Astrocyte of the spinal cord (primary cell): Measurements from ENCODE around the gene PIEZO2.

Source experiments
- DNase-seq: peaks from one replicate; pipeline ENCODE4 v3.0.0; 2011; ENCODE audit warnings: low read depth, low spot score
- H3K4me3 ChIP-seq: 2 replicates; pipeline ENCODE4 v1.5.1; 2011; ENCODE audit warnings: low read depth, mild to moderate bottlenecking, low read length, moderate library complexity
- CTCF ChIP-seq: IDR thresholded peaks from 2 replicates; pipeline ENCODE4 v1.5.1; 2012; ENCODE audit warnings: low read depth, mild to moderate bottlenecking, low read length, inconsistent platforms
- in situ Hi-C: cut with HindIII; loops from 2 replicates; pipeline ENCODE4 v1.10.0; 2017; ENCODE audit warnings: low sequenced_read_pairs

PIEZO2 gene

GRCh38 chr18:10995550-10995949 lies 153.8 kb downstream of the PIEZO2 start:
- in situ Hi-C loops = no loop called here
- H3K4me3 ChIP-seq = no peak overlapping the region
- no peak for TF ChIP-seq CTCF
- no peak for DNase-seq

GRCh38 chr18:10989486-10989885 lies 159.9 kb downstream of the PIEZO2 start:
- DNase-seq = no peak
- H3K4me3 ChIP-seq = no peak overlapping the region
- no peak for TF ChIP-seq CTCF
- in situ Hi-C loops = no loop called here

- TF ChIP-seq CTCF = no peak
- in situ Hi-C loops = no loop called here
- H3K4me3 ChIP-seq = no peak overlapping the region
- no peak for DNase-seq
Measured at GRCh38 chr18:10985689-10986088, 163.7 kb downstream of the PIEZO2 start.

GRCh38 chr18:10979411-10979810 lies 170.0 kb downstream of the PIEZO2 start:
- in situ Hi-C loops = no loop called here
- no peak for TF ChIP-seq CTCF
- DNase-seq = no peak
- H3K4me3 ChIP-seq = no peak overlapping the region

GRCh38 chr18:10977042-10977441 lies 172.3 kb downstream of the PIEZO2 start:
- in situ Hi-C loops = no loop called here
- TF ChIP-seq CTCF = no peak
- no peak for DNase-seq
- no peak overlapping the region for H3K4me3 ChIP-seq

GRCh38 chr18:10973567-10974203 lies 175.7 kb downstream of the PIEZO2 start:
- DNase-seq = no peak
- in situ Hi-C loops = no loop called here
- TF ChIP-seq CTCF = no peak
- no peak overlapping the region for H3K4me3 ChIP-seq
